HL-60 (cell line): Measurements from ENCODE around the gene BRINP3.

ENCODE experiments used
- DNase-seq, 2 experiments: peaks; one replicate each; pipeline ENCODE4 v3.0.0-alpha.2; 2010 to 2020; ENCODE audit warnings: low read depth in 1 of 2, low spot score in 1 of 2
- H3K27ac ChIP-seq: fragments of 250-450 bp; sonication (Bioruptor Pico); replicated peaks from 2 replicates; pipeline ENCODE4 v1.5.1; 2020; ENCODE audit warnings: mild to moderate bottlenecking, moderate library complexity
- H3K27me3 ChIP-seq: fragments of 250-450 bp; sonication (Bioruptor Pico); 2 replicates; pipeline ENCODE4 v1.5.1; 2021; ENCODE audit warnings: mild to moderate bottlenecking, moderate library complexity; ENCODE audit not compliant: insufficient read depth, poor library complexity, severe bottlenecking
- H3K4me3 ChIP-seq: replicated peaks from 2 replicates; pipeline ENCODE4 v1.5.1; 2011; ENCODE audit warnings: mild to moderate bottlenecking, control low read depth, low read length; ENCODE audit not compliant: insufficient read depth
- CTCF ChIP-seq: IDR thresholded peaks from one replicate; pipeline ENCODE4 v1.5.1; 2011; ENCODE audit warnings: low read length, control low read depth, inconsistent platforms; ENCODE audit not compliant: insufficient read depth
- GABPA ChIP-seq: IDR thresholded peaks from 2 replicates; pipeline ENCODE4 v1.6.1; 2012; ENCODE audit warnings: low read depth
- POLR2AphosphoS5 ChIP-seq: IDR thresholded peaks from 2 replicates; pipeline ENCODE4 v1.6.1; 2012; ENCODE audit warnings: low read depth
- REST ChIP-seq: IDR thresholded peaks from 2 replicates; pipeline ENCODE4 v1.6.1; 2012; ENCODE audit warnings: low read depth; ENCODE audit not compliant: insufficient replicate concordance
- SPI1 ChIP-seq: IDR thresholded peaks from 2 replicates; pipeline ENCODE4 v1.6.1; 2012; ENCODE audit warnings: low read depth, mild to moderate bottlenecking, borderline replicate concordance

The BRINP3 gene

GRCh38 chr1:190472042-190472441 is 5.6 kb downstream of the BRINP3 start:
- DNase-seq, result no peak
- Histone ChIP-seq H3K4me3 (no peak overlapping the region), H3K27ac (no peak overlapping the region), H3K27me3 (peaks cover 5% of the 10 kb centered on the region)
- TF ChIP-seq SPI1 (no peak), GABPA (no peak), POLR2AphosphoS5 (no peak), REST (no peak), CTCF (no peak)

GRCh38 chr1:190464690-190465089 is 13.0 kb downstream of the BRINP3 start:
- no peak for DNase-seq
- TF ChIP-seq REST (no peak), SPI1 (no peak), GABPA (no peak), CTCF (no peak), POLR2AphosphoS5 (no peak)
- H3K27ac ChIP-seq, result no peak overlapping the region
- H3K27me3 ChIP-seq, result no peaks in the 10 kb centered on the region
- no peak overlapping the region for H3K4me3 ChIP-seq

- no peak overlapping the region for H3K27ac ChIP-seq
- no peaks in the 10 kb centered on the region for H3K27me3 ChIP-seq
- H3K4me3 ChIP-seq, result no peak overlapping the region
- no peak for DNase-seq
- TF ChIP-seq CTCF (no peak), POLR2AphosphoS5 (no peak), REST (no peak), GABPA (no peak), SPI1 (no peak)
Measured at GRCh38 chr1:190456129-190456528, 21.5 kb downstream of the BRINP3 start.
